ENCODE measurements around the gene GLIS1.

- no peak for TF ChIP-seq CTCF (conservative IDR thresholded peaks at IDR 0.05; ENCODE audit: low read depth, low read length)
- no peak for TF ChIP-seq EZH2 (IDR thresholded peaks at IDR 0.05; ENCODE audit: borderline replicate concordance, low read depth, low read length, poor library complexity, severe bottlenecking)
Measured at GRCh38 chr1:53777272-53777671, 38.3 kb upstream of the GLIS1 start.

Measured in A673 (cell line).